Measurements from ENCODE around the gene OR2A7.
"Not testable (repeated sequence)": the region's sequence is repeated elsewhere in the genome, so short reads cannot be mapped to it uniquely, and the experiment has no call there.

OR2A7 gene

GRCh38 chr7:144252307-144252706, 12.3 kb downstream of the OR2A7 start:
- DNase-seq (ENCODE audit: low read depth in 2 of 2), result not testable (repeated sequence)

DNA sequence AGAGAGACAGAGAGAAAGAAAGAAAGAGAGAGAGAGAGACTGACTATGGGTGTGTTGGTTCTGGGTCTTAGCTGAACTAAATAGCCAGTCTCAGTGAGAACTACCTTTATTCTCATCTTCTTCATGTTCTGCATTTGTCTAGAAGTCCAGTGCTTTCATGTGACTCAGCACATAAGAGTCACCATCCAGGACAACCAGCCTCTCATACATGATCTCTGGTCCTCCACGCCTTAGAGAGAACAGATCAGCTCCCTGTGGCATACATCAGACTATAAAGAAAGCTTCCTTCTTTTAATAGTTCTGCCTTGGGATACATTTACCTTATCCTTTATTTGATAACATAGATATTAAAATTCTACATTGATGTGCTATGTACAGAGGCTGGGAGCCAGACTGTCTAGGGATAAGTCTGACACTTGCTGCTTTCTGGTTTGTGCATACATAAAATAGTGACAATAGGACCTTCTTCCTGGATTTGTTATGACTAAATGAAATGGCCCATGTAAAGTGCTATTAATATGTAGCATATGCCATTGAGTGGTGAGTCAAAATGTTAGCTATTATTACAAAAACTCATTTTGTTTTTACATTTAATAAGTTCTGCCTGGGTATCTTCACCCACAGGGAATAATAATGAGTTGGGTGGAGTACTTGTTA, 16.8 kb downstream of the OR2A7 start:
- not testable (repeated sequence) for DNase-seq (ENCODE audit: low read depth in 2 of 2)

DNA sequence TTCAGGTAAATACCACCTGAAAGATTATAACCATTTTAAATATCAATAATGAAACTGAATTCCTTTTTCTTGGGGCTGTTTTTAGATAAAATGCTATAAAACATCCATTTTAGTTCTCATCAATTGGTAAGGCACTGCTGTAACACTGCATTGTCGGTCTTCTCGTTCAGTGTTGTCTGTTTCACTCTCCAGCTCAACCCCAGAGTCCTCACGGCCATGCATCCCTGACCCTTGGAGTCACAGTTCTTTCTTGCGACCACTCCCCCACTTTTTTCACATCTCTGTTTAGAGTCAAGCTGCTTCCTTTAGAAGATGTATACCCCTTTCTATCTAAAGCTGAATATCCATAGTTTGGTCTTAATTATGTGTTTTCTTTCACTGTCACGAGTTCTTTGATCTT, 17.6 kb downstream of the OR2A7 start:
- DNase-seq (ENCODE audit: low read depth in 2 of 2), result not testable (repeated sequence)

DNA sequence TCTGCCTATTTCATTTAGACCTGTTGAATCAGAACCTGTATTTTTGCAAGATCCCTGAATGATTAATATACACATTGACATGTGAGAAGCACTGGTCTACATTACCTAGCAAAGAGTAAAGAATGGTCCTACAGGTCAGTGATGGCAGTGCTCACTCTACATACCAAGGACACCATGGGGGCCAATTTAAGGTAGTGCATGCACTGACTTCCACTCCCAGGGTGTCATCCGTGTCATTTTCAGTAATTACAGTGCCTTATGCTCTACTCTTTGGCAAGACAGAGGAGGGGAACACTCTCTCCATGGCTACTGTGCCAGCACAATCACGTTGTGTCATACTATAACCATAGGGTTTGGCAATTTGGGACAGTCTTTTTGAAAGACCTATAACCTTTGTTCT, 19.2 kb downstream of the OR2A7 start:
- DNase-seq (ENCODE audit: low read depth in 2 of 2), result not testable (repeated sequence)

DNA sequence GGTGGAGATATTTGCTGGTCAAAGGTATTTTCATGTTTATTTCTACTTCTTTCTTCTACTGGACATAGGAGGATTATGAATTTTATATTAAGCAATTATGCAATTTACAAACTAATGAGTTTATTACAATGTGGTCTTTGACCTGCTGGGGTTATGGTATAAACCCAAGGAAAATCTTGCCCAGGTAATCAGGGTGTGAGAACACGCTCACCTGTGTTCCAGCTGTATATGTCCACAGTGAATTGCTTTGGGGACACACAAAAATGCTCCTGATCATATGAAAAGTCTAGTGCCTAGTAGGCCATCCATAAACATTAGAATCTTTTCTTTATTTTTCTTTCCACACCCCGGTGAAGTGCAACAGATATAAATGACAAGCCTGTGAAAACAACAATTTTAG, 25.2 kb downstream of the OR2A7 start, which contains the start of gene OR2A42:
Gene OR2A42 (minus strand): TSS at position 241 of the 400 bp plus-strand sequence. CDS start 6,762 bp downstream, outside the sequence.
- DNase-seq (ENCODE audit: low read depth in 2 of 2), result not testable (repeated sequence)

DNA sequence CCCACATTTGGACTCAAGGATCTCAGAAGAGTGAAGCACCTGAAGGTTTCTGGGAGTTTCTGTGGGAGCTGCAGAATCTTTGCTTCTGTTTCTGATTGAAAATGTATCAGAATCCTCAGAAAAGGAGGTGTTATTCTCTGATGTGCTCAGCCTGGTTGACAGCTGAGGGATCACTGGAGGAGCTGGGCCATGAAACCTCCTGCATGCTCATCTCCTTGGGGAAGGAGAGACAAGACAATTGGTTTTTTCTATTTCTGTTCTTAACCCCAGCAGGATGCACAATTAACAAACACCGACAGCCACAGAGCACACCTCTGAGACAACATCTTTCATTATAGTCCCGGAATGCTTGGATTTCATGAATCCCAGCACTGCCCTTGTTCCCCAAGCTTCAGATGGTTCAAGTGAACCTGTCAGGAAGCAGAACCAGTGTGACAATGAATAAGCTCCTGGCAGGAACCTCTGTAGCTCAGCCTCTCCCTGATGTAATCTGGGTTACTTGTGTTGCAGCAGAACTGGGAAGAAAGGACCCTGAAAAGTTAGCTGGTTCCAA, 26.0 kb downstream of the OR2A7 start:
- DNase-seq (ENCODE audit: low read depth in 2 of 2), result not testable (repeated sequence)

DNA sequence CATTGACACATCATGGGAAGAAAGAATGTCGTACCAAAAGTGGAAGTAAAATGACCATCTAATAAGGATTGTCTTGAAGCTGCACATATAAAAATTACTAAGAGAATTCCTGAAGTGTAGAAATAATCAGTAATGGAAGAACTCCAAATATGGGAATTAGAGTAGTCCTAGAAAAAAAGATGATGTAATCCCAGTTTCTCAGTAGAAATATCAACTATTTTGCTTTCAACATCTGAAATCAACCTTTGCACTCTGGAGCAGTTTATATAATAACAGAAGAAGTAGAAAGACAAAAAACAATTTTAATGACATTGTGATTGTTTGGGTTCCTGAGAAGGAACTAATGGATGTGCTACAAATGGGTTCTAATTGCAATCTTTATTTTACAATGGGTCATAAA, 31.6 kb downstream of the OR2A7 start:
- not testable (repeated sequence) for DNase-seq (ENCODE audit: low read depth in 2 of 2)

- not testable (repeated sequence) for DNase-seq (ENCODE audit: low read depth in 2 of 2)
Measured at GRCh38 chr7:144231027-144231426, 33.6 kb downstream of the OR2A7 start.

GRCh38 chr7:144228810-144229209, 35.8 kb downstream of the OR2A7 start:
- not testable (repeated sequence) for DNase-seq (ENCODE audit: low read depth in 2 of 2)

DNA sequence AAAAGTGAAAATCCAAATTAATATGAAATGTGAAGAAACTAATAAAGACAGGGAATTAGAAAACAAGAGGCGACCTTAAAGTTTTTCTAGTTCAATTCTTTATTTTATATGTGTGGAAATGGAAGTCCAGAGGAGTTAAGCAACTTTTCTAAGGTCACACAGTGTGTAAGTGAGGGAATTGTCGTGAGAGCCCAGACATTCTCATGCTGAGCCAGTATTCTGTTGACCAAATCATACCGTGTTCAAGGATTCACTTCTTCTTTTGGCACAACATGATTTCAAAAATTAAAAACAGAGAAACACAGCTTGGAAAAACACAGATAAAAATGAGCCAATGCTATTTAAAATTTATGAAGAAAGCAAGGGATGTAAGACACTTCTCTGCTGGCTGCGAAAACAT, 37.7 kb downstream of the OR2A7 start:
- DNase-seq (ENCODE audit: low read depth in 2 of 2), result not testable (repeated sequence)

GRCh38 chr7:144223675-144224074, 40.9 kb downstream of the OR2A7 start:
- not testable (repeated sequence) for DNase-seq (ENCODE audit: low read depth in 2 of 2)

DNA sequence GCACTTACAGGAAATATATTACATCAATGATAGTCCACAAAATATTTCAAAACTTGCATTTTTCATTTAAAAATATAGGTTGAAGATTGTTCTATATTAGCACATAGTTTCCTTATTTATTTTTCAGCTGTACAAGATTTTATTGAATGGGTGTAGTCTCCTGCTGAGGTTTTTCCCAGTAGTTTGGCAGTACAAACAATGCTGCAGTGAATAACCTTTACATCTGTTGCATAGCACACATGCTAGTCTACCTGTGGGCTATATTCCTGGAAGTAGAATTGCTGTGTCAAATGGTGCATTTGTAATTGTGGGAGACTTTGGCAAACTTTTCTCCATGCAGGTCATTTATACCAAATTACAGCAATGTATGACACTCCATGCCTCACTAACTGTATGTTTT, 44.1 kb downstream of the OR2A7 start:
- DNase-seq (ENCODE audit: low read depth in 2 of 2), result not testable (repeated sequence)

DNA sequence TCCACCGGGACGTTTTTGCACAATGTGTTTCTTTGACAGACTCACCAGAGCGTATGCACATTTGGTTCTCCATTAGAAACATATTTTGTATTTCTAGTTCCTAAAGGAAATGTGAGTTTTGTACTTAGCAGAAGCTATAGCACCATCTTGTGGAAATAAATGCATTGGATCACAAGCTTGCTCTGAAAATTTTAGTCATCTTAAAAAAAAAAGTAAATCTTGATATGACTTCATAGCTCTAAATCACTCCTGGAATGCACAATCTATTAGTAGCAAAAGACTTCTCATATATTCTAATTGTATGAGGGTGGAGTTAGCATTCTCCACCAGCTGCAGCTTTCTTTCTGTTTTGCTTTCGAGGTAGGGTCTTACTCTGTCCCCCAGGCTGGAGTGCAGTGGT, 45.4 kb downstream of the OR2A7 start:
- DNase-seq (ENCODE audit: low read depth in 2 of 2), result not testable (repeated sequence)

DNA sequence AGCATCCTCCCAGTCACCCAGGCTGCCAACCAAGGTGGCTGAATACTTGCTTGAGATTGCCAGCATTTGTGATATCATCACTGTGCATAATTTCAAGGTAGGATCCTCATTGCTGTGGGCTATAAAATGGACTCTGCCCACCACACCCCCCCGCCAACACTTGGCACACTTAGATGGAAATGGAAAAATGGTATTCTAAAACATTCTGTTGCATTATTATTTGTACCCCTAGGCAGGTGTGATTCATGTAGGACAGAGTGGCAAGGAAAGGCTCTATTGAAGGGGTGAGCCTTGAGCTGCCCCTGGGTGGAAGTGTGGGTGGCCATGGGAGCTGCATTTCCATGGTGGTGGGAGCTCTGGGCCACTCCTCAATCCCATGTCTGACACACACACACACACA, 46.0 kb downstream of the OR2A7 start:
- not testable (repeated sequence) for DNase-seq (ENCODE audit: low read depth in 2 of 2)

DNA sequence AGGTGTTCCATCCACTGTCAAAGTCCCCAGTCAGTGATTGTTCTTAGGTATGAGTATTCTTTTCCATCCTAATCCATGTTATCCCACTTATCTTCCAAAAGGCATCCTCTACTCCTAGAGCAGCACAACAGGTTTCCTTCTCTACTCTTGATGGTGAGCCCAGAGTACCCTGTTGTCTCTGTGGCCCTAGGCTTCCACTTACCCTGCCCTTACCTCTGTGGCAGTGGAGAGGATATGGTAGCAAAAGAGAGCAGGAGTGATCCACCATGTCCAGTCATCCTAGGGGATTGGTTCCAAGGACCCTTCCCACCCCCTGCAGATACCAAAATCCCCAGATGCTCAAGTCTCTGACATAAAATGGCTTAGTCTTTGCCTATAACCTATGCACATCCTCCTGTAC, 47.4 kb downstream of the OR2A7 start:
- not testable (repeated sequence) for DNase-seq (ENCODE audit: low read depth in 2 of 2)
